H9 (cell line): ENCODE data around the gene DUS2. TPM values are rescaled to one million over a fixed set of nuclear protein-coding genes. Genes with fewer than 3 reads are reported as not detected.

Experiments
- DNase-seq: peaks from one replicate; pipeline ENCODE4 v3.0.0-alpha.2; 2017
- H2AFZ ChIP-seq: one replicate; pipeline ENCODE4 v1.6.1; 2013; ENCODE audit warnings: mild to moderate bottlenecking, low read length, control low read depth, moderate library complexity
- H2AK5ac ChIP-seq: 2 replicates; pipeline ENCODE4 v1.6.1; 2013; ENCODE audit warnings: low read length, control low read depth, mixed read lengths; ENCODE audit not compliant: insufficient read length
- H2BK120ac ChIP-seq: one replicate; pipeline ENCODE4 v1.6.1; 2013; ENCODE audit warnings: low read depth, mild to moderate bottlenecking, low read length, control low read depth, inconsistent platforms; ENCODE audit not compliant: poor library complexity, severe bottlenecking
- H2BK12ac ChIP-seq: 2 replicates; pipeline ENCODE4 v1.6.1; 2013; ENCODE audit warnings: low read length, control low read depth, mixed read lengths, low read depth; ENCODE audit not compliant: insufficient read length
- H2BK15ac ChIP-seq: 2 replicates; pipeline ENCODE4 v1.6.1; 2013; ENCODE audit warnings: low read depth, low read length, control low read depth
- H2BK20ac ChIP-seq: one replicate; pipeline ENCODE4 v1.6.1; 2013; ENCODE audit warnings: low read depth, mild to moderate bottlenecking, low read length, control low read depth, inconsistent platforms; ENCODE audit not compliant: poor library complexity, severe bottlenecking
- H2BK5ac ChIP-seq: 2 replicates; pipeline ENCODE4 v1.6.1; 2013; ENCODE audit warnings: low read length, control low read depth, mixed read lengths; ENCODE audit not compliant: insufficient read length
- H3K14ac ChIP-seq: 2 replicates; pipeline ENCODE4 v1.6.1; 2013; ENCODE audit warnings: low read length, control low read depth; ENCODE audit not compliant: insufficient read depth
- H3K18ac ChIP-seq: 2 replicates; pipeline ENCODE4 v1.6.1; 2013; ENCODE audit warnings: low read depth, mild to moderate bottlenecking, mixed read lengths, low read length, control low read depth; ENCODE audit not compliant: insufficient read length
- H3K23ac ChIP-seq: 2 replicates; pipeline ENCODE4 v1.6.1; 2013; ENCODE audit warnings: low read length, control low read depth, mixed read lengths, low read depth; ENCODE audit not compliant: insufficient read length
- H3K23me2 ChIP-seq: 2 replicates; pipeline ENCODE4 v1.6.1; 2013; ENCODE audit warnings: low read depth, mild to moderate bottlenecking, mixed read lengths, low read length, control low read depth; ENCODE audit not compliant: insufficient read length, poor library complexity, severe bottlenecking
- H3K27ac ChIP-seq: 2 replicates; pipeline ENCODE4 v1.5.1; 2013; ENCODE audit warnings: low read length, control low read depth, mixed read lengths, low read depth; ENCODE audit not compliant: insufficient read length
- H3K27me3 ChIP-seq: 2 replicates; pipeline ENCODE4 v1.6.1; 2013; ENCODE audit warnings: low read length, control low read depth, inconsistent platforms; ENCODE audit not compliant: insufficient read depth
- H3K4ac ChIP-seq: 2 replicates; pipeline ENCODE4 v1.6.1; 2013; ENCODE audit warnings: low read depth, mild to moderate bottlenecking, control low read depth, inconsistent platforms, low read length, moderate library complexity
- H3K4me1 ChIP-seq: 2 replicates; pipeline ENCODE4 v1.6.1; 2013; ENCODE audit warnings: low read length, control low read depth, inconsistent platforms; ENCODE audit not compliant: insufficient read depth
- H3K4me2 ChIP-seq: 2 replicates; pipeline ENCODE4 v1.6.1; 2013; ENCODE audit warnings: low read length, control low read depth, mixed read lengths; ENCODE audit not compliant: insufficient read length, insufficient read depth
- H3K56ac ChIP-seq: 2 replicates; pipeline ENCODE4 v1.6.1; 2013; ENCODE audit warnings: low read depth, mild to moderate bottlenecking, mixed read lengths, low read length, control low read depth; ENCODE audit not compliant: insufficient read length
- H3K79me1 ChIP-seq: 2 replicates; pipeline ENCODE4 v1.6.1; 2013; ENCODE audit warnings: low read depth, mild to moderate bottlenecking, moderate library complexity, low read length, control low read depth, inconsistent platforms; ENCODE audit not compliant: insufficient read depth, poor library complexity, severe bottlenecking
- H3K79me2 ChIP-seq: 2 replicates; pipeline ENCODE4 v1.6.1; 2013; ENCODE audit warnings: low read length, control low read depth, inconsistent platforms; ENCODE audit not compliant: insufficient read depth
- H3K9ac ChIP-seq: 2 replicates; pipeline ENCODE4 v1.6.1; 2013; ENCODE audit warnings: low read length, control low read depth, mixed read lengths; ENCODE audit not compliant: insufficient read length; ENCODE audit errors: extremely low read depth
- H3K9me3 ChIP-seq: one replicate; pipeline ENCODE4 v1.6.1; 2013; ENCODE audit warnings: low read depth, low read length, inconsistent platforms; ENCODE audit not compliant: control insufficient read depth
- H3T11ph ChIP-seq: one replicate; pipeline ENCODE4 v1.6.1; 2013; ENCODE audit warnings: mild to moderate bottlenecking, low read length, control low read depth, inconsistent platforms
- H4K20me1 ChIP-seq: one replicate; pipeline ENCODE4 v1.6.1; 2013; ENCODE audit not compliant: control insufficient read depth, insufficient read length, insufficient read depth
- H4K5ac ChIP-seq: 2 replicates; pipeline ENCODE4 v1.6.1; 2013; ENCODE audit warnings: low read depth, mild to moderate bottlenecking, mixed read lengths, low read length, control low read depth; ENCODE audit not compliant: insufficient read length
- H4K8ac ChIP-seq: replicated peaks from 2 replicates; pipeline ENCODE4 v1.6.1; 2013; ENCODE audit warnings: low read length, control low read depth, mixed read lengths, low read depth; ENCODE audit not compliant: insufficient read length
- H4K91ac ChIP-seq: 2 replicates; pipeline ENCODE4 v1.6.1; 2013; ENCODE audit warnings: low read depth, mild to moderate bottlenecking, moderate library complexity, mixed read lengths, low read length, control low read depth; ENCODE audit not compliant: insufficient read length
- H3K27ac Mint-ChIP-seq, 3 experiments: 2 replicates in 2 of 3; 3 replicates in 1 of 3; pipeline ENCODE4 v1.8.0; 2020 to 2021; ENCODE audit warnings: mixed read lengths in 3 of 3, mild to moderate bottlenecking in 1 of 3, moderate library complexity in 1 of 3
- H3K27me3 Mint-ChIP-seq: 2 replicates; pipeline ENCODE4 v1.8.0; 2021; ENCODE audit warnings: low read depth, mild to moderate bottlenecking, moderate library complexity, mixed read lengths
- H3K36me3 Mint-ChIP-seq, 3 experiments: 2 replicates in 2 of 3; 3 replicates in 1 of 3; pipeline ENCODE4 v1.8.0; 2020 to 2021; ENCODE audit warnings: low read depth in 3 of 3, mixed read lengths in 3 of 3; ENCODE audit not compliant: insufficient read depth in 1 of 3
- H3K4me1 Mint-ChIP-seq, 2 experiments: 2 replicates each; pipeline ENCODE4 v1.8.0; 2020; ENCODE audit warnings: mixed read lengths in 2 of 2
- H3K4me3 Mint-ChIP-seq, 2 experiments: 2 replicates in 1 of 2; 3 replicates in 1 of 2; pipeline ENCODE4 v1.8.0; 2020 to 2021; ENCODE audit warnings: mild to moderate bottlenecking in 2 of 2, mixed read lengths in 2 of 2, moderate library complexity in 1 of 2
- H3K9me3 Mint-ChIP-seq, 2 experiments: 2 replicates in 1 of 2; 3 replicates in 1 of 2; pipeline ENCODE4 v1.8.0; 2020; ENCODE audit warnings: mild to moderate bottlenecking in 2 of 2, mixed read lengths in 2 of 2, moderate library complexity in 1 of 2
- WGBS: extraction: QIAGEN DNeasy Blood & Tissue Kit; methylation state at CpG from one replicate; pipeline ENCODE4 v1.1.7; 2013; ENCODE audit warnings: missing lambda C conversion rate, low lambda C conversion rate, mixed read lengths; ENCODE audit not compliant: insufficient read length; ENCODE audit errors: extremely low coverage; 5-methylcytosine and 5-hydroxymethylcytosine counted together
- total RNA-seq: library from RNA; stranded (reverse); gene quantifications from 2 replicates; pipeline ENCODE4 v1.2.1, GENCODE V29; 2021
- TF ChIP-seq, protein P1 (sequence below): fragments of 200-600 bp; sonication (generic); conservative IDR thresholded peaks from 3 replicates; pipeline ENCODE4 v1.8.0; 2021; ENCODE audit warnings: antibody characterized with exemption, mild to moderate bottlenecking

The DUS2 gene
- total RNA-seq, 1 experiment from 2014 or later = 28.5 TPM

- H3K27me3 ChIP-seq = no peaks in the 10 kb centered on the region
- H2BK5ac ChIP-seq = no peak overlapping the region
- no peak overlapping the region for H4K8ac ChIP-seq
- no peak overlapping the region for H4K5ac ChIP-seq
- no peaks in the 10 kb centered on the region for H3K79me2 ChIP-seq
- H2AK5ac ChIP-seq = no peak overlapping the region
- H4K20me1 ChIP-seq = no peaks in the 10 kb centered on the region
- no peak overlapping the region for H2BK15ac ChIP-seq
- H3K9me3 ChIP-seq = no peaks in the 10 kb centered on the region
- H3K27ac ChIP-seq = no peak overlapping the region
- no peaks in the 10 kb centered on the region for H3K9me3 Mint-ChIP-seq
- H3K23ac ChIP-seq = no peak overlapping the region
- DNase-seq = no peak
- no peak overlapping the region for H3K4me2 ChIP-seq
- H3K9ac ChIP-seq = no peak overlapping the region
- TF ChIP-seq, protein P1, sequence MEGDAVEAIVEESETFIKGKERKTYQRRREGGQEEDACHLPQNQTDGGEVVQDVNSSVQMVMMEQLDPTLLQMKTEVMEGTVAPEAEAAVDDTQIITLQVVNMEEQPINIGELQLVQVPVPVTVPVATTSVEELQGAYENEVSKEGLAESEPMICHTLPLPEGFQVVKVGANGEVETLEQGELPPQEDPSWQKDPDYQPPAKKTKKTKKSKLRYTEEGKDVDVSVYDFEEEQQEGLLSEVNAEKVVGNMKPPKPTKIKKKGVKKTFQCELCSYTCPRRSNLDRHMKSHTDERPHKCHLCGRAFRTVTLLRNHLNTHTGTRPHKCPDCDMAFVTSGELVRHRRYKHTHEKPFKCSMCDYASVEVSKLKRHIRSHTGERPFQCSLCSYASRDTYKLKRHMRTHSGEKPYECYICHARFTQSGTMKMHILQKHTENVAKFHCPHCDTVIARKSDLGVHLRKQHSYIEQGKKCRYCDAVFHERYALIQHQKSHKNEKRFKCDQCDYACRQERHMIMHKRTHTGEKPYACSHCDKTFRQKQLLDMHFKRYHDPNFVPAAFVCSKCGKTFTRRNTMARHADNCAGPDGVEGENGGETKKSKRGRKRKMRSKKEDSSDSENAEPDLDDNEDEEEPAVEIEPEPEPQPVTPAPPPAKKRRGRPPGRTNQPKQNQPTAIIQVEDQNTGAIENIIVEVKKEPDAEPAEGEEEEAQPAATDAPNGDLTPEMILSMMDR = no peak
- H3K4ac ChIP-seq = no peak overlapping the region
- H2BK20ac ChIP-seq = no peak overlapping the region
- peaks cover 17% of the 10 kb centered on the region for H3K27me3 Mint-ChIP-seq
- no peaks in the 10 kb centered on the region; a peak in 1 of 7 replicates for H3K36me3 Mint-ChIP-seq
- no peak overlapping the region for H3T11ph ChIP-seq
- H3K14ac ChIP-seq = no peak overlapping the region
- no CpG with 5 or more reads among the region's 5 CpGs for WGBS
- H3K23me2 ChIP-seq = no peaks in the 10 kb centered on the region
- H3K18ac ChIP-seq = no peak overlapping the region
- H3K79me1 ChIP-seq = no peaks in the 10 kb centered on the region
- H2BK120ac ChIP-seq = no peak overlapping the region
- H2BK12ac ChIP-seq = no peak overlapping the region
- H4K91ac ChIP-seq = no peak overlapping the region
- H3K27ac Mint-ChIP-seq = no peak overlapping the region
- no peak overlapping the region for H2AFZ ChIP-seq
- no peak overlapping the region for H3K4me3 Mint-ChIP-seq
- peaks cover 2% of the 10 kb centered on the region; the same call in 1 of the 2 replicates for H3K4me1 ChIP-seq
- H3K4me1 Mint-ChIP-seq = peaks cover 6 to 8% of the 10 kb centered on the region in 2 experiments
- H3K56ac ChIP-seq = no peak overlapping the region
Observed at GRCh38 chr16:67986949-67987348, 36.1 kb upstream of the DUS2 start.
